Activated CD4-positive, CD25-positive, alpha-beta regulatory T cell treated with anti-CD3 and anti-CD28 coated beads, Interleukin-2, amount 50 U/mL, for 16 hours (primary cell): ENCODE data around the gene CAP2.
"Not testable (repeated sequence)": the region's sequence is repeated elsewhere in the genome, so short reads cannot be mapped to it uniquely, and the experiment has no call there.

Experiments
- DNase-seq: peaks from one replicate; pipeline ENCODE4 v3.0.0-alpha.2; 2020; ENCODE audit warnings: low read depth, low spot score

CAP2 gene

GRCh38 chr6:17439243-17439993, 46.0 kb downstream of the CAP2 start:
- no peak for DNase-seq

GRCh38 chr6:17440811-17441210, 47.4 kb downstream of the CAP2 start:
- DNase-seq: not testable (repeated sequence)

GRCh38 chr6:17442196-17442595, 48.8 kb downstream of the CAP2 start:
- DNase-seq: no peak

- no peak for DNase-seq
Observed at GRCh38 chr6:17446713-17447112, 53.3 kb downstream of the CAP2 start.

- DNase-seq: no peak
Observed at GRCh38 chr6:17448165-17448564, 54.8 kb downstream of the CAP2 start.

- DNase-seq: no peak
Observed at GRCh38 chr6:17450397-17450796, 57.0 kb downstream of the CAP2 start.

GRCh38 chr6:17450832-17451231, 57.4 kb downstream of the CAP2 start:
- no peak for DNase-seq

- no peak for DNase-seq
Observed at GRCh38 chr6:17452096-17452495, 58.7 kb downstream of the CAP2 start.

GRCh38 chr6:17454316-17455005, 61.1 kb downstream of the CAP2 start:
- DNase-seq: no peak

GRCh38 chr6:17455919-17456318, 62.5 kb downstream of the CAP2 start:
- no peak for DNase-seq

- DNase-seq: no peak
Observed at GRCh38 chr6:17456711-17457110, 63.3 kb downstream of the CAP2 start.

GRCh38 chr6:17457405-17457804, 64.0 kb downstream of the CAP2 start:
- DNase-seq: no peak

- no peak for DNase-seq
Observed at GRCh38 chr6:17457956-17458355, 64.6 kb downstream of the CAP2 start.

GRCh38 chr6:17458966-17459365, 65.6 kb downstream of the CAP2 start:
- no peak for DNase-seq

- DNase-seq: no peak
Observed at GRCh38 chr6:17460862-17461261, 67.5 kb downstream of the CAP2 start.

GRCh38 chr6:17466147-17466546, 72.8 kb downstream of the CAP2 start:
- no peak for DNase-seq

- no peak for DNase-seq
Observed at GRCh38 chr6:17466707-17467106, 73.3 kb downstream of the CAP2 start.

- no peak for DNase-seq
Observed at GRCh38 chr6:17469006-17469832, 75.8 kb downstream of the CAP2 start.

GRCh38 chr6:17470202-17470937, 77.0 kb downstream of the CAP2 start:
- DNase-seq: no peak

- no peak for DNase-seq
Observed at GRCh38 chr6:17470938-17471327, 77.5 kb downstream of the CAP2 start.

GRCh38 chr6:17472653-17473183, 79.3 kb downstream of the CAP2 start:
- DNase-seq: no peak
